Fibroblast of lung (primary cell): Measurements from ENCODE around the gene PRXL2C. TPM values are rescaled to one million over a fixed set of nuclear protein-coding genes. Genes with fewer than 3 reads are reported as not detected.
A peak's percentile ranks its signal among the peaks of the same experiment; 100 is the strongest.
"Not testable (repeated sequence)": the region's sequence is repeated elsewhere in the genome, so short reads cannot be mapped to it uniquely, and the experiment has no call there.

ENCODE experiments used
- DNase-seq, 2 donors: peaks; one replicate each; pipeline versions ENCODE4 v3.0.0 to v3.0.0-alpha.2; 2010; ENCODE audit warnings: low read depth in 2 of 2
- H2AFZ ChIP-seq: 2 replicates; pipeline ENCODE4 v1.5.1; 2012; ENCODE audit warnings: low read length, control low read depth, inconsistent platforms
- H3K27ac ChIP-seq: 2 replicates; pipeline ENCODE4 v1.5.1; 2011; ENCODE audit warnings: low read length, control low read depth; ENCODE audit not compliant: insufficient read depth
- H3K27me3 ChIP-seq: 2 replicates; pipeline ENCODE4 v1.5.1; 2011; ENCODE audit warnings: mild to moderate bottlenecking, low read length; ENCODE audit not compliant: control insufficient read depth, insufficient read depth
- H3K36me3 ChIP-seq: 2 replicates; pipeline ENCODE4 v1.5.1; 2011; ENCODE audit warnings: low read length; ENCODE audit not compliant: control insufficient read depth, insufficient read depth
- H3K4me1 ChIP-seq: 2 replicates; pipeline ENCODE4 v1.5.1; 2011; ENCODE audit warnings: low read length; ENCODE audit not compliant: control insufficient read depth, insufficient read depth; ENCODE audit errors: extremely low read depth
- H3K4me2 ChIP-seq: 2 replicates; pipeline ENCODE4 v1.5.1; 2011; ENCODE audit warnings: low read length, control low read depth; ENCODE audit not compliant: insufficient read depth; ENCODE audit errors: extremely low read depth
- H3K4me3 ChIP-seq, 4 experiments: fragments of 200-600 bp in 1 of 4; sonication (generic) in 1 of 4; replicated peaks in 1 of 4; 2 replicates each; pipeline ENCODE4 v1.5.1; 2011 to 2016; ENCODE audit warnings: low read length in 4 of 4, low read depth in 3 of 4, mild to moderate bottlenecking in 3 of 4, control low read depth in 2 of 4, inconsistent platforms in 1 of 4, mixed read lengths in 1 of 4; ENCODE audit not compliant: insufficient read depth in 1 of 4; ENCODE audit errors: control extremely low read depth in 1 of 4
- H3K79me2 ChIP-seq: 2 replicates; pipeline ENCODE4 v1.5.1; 2012; ENCODE audit warnings: mild to moderate bottlenecking, low read length, inconsistent platforms; ENCODE audit not compliant: control insufficient read depth, insufficient read depth
- H3K9ac ChIP-seq: 2 replicates; pipeline ENCODE4 v1.5.1; 2011; ENCODE audit warnings: mild to moderate bottlenecking, low read length, control low read depth; ENCODE audit not compliant: insufficient read depth
- H3K9me3 ChIP-seq: 2 replicates; pipeline ENCODE4 v1.5.1; 2012; ENCODE audit warnings: low read depth, low read length; ENCODE audit not compliant: control insufficient read depth, insufficient read depth
- H4K20me1 ChIP-seq: 2 replicates; pipeline ENCODE4 v1.5.1; 2011; ENCODE audit warnings: low read length; ENCODE audit not compliant: control insufficient read depth, insufficient read depth; ENCODE audit errors: extremely low read depth
- EZH2 ChIP-seq: IDR thresholded peaks from 2 replicates; pipeline ENCODE4 v1.5.1; 2012; ENCODE audit warnings: low read length, control low read depth, mild to moderate bottlenecking; ENCODE audit errors: missing control alignments
- polyA plus RNA-seq, 2 donors: library from polyadenylated mRNA; depleted of rRNA in 1 of 2; stranded (reverse) in 1 of 2; unstranded in 1 of 2; fragments of >200 nt; gene quantifications; 2 replicates each; pipeline ENCODE4 v1.2.1, GENCODE V29; 2011 to 2012; ENCODE audit warnings: missing spikeins in 1 of 2
- total RNA-seq: library from RNA; depleted of rRNA; stranded (reverse); fragments of >200 nt; gene quantifications from 2 replicates; pipeline ENCODE4 v1.2.1, GENCODE V29; 2014
- TF ChIP-seq, protein P1 (sequence below), 2 donors: IDR thresholded peaks in 1 of 2; conservative IDR thresholded peaks in 1 of 2; 1 replicate in 1 of 2; 2 replicates in 1 of 2; pipeline ENCODE4 v1.5.1; 2011 to 2012; ENCODE audit warnings: low read length in 2 of 2, control low read depth in 1 of 2, inconsistent platforms in 1 of 2, low read depth in 1 of 2, mild to moderate bottlenecking in 1 of 2

Gene PRXL2C
- total and polyA plus RNA-seq, 2 donors (not counting 1 experiment from before 2014, with no cell fraction given), result 31.2 to 64.4 TPM

DNA sequence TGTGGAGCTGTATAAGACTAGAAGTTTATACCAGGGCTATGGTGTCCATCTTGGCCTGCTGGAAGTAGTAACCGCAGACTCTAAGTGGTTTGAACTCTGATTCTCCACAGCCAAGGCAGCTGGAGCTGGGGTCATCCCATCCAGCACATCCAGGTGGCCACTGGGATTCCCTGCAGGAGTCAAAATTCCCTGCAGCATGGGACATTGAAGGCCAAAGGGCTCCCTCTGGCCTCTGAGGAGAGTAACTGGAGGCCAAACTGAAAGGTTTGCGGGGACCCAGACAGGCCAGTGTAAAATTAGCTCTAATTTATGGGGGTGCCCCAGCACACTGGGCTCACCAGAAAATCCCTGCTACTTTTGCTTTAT, 12.2 kb upstream of the PRXL2C start:
- TF ChIP-seq, protein P1, sequence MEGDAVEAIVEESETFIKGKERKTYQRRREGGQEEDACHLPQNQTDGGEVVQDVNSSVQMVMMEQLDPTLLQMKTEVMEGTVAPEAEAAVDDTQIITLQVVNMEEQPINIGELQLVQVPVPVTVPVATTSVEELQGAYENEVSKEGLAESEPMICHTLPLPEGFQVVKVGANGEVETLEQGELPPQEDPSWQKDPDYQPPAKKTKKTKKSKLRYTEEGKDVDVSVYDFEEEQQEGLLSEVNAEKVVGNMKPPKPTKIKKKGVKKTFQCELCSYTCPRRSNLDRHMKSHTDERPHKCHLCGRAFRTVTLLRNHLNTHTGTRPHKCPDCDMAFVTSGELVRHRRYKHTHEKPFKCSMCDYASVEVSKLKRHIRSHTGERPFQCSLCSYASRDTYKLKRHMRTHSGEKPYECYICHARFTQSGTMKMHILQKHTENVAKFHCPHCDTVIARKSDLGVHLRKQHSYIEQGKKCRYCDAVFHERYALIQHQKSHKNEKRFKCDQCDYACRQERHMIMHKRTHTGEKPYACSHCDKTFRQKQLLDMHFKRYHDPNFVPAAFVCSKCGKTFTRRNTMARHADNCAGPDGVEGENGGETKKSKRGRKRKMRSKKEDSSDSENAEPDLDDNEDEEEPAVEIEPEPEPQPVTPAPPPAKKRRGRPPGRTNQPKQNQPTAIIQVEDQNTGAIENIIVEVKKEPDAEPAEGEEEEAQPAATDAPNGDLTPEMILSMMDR (conservative IDR thresholded peaks at IDR 0.05 in 1 of 2, IDR thresholded peaks at IDR 0.05 in 1 of 2; ENCODE audit: low read depth in 1 of 2, low read length in 2 of 2), result no peak
- TF ChIP-seq EZH2, result no peak
- no peaks in the 10 kb centered on the region for H3K4me1 ChIP-seq
- H3K79me2 ChIP-seq, result no peaks in the 10 kb centered on the region
- H3K36me3 ChIP-seq, result no peaks in the 10 kb centered on the region
- no peak overlapping the region for H3K4me2 ChIP-seq
- no peak for DNase-seq
- H4K20me1 ChIP-seq, result no peaks in the 10 kb centered on the region
- no peak overlapping the region for H3K4me3 ChIP-seq
- H3K27ac ChIP-seq, result no peak overlapping the region
- no peaks in the 10 kb centered on the region for H3K9me3 ChIP-seq
- H3K9ac ChIP-seq, result no peak overlapping the region
- no peaks in the 10 kb centered on the region for H3K27me3 ChIP-seq
- H2AFZ ChIP-seq, result no peak overlapping the region

DNA sequence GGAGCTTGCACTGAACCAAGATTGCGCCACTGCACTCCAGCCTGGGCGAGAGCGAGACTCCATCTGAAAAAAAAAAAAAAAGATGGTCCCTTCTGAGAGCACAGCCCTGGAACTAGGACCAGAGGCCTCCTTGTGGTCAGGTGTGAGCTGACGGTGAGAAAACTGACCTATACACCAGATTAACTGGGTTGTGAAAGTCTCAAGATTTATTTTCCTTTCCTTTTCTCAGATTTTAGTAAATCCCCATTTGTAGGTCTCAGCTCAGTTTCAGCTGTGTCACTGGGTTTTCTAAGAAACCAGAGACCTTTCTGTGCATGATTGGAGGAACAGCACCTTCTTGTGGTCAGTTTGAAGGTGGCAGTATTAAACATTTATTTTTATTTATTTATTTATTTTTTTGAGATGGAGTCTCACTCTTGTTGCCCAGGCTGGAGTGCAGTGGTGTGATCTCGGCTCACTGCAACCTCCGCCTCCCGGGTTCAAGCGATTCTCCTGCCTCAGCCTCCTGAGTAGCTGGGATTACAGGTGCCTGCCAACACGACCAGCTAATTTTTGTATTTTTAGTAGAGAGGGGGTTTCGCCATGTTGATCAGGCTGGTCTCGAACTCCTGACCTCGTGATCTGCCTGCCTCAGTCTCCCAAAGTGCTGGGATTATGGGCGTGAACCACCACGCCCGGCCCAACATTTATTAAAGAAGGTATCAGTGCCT, 11.7 kb upstream of the PRXL2C start:
- not testable (repeated sequence) for H3K9me3 ChIP-seq, H3K4me1 ChIP-seq, H3K9ac ChIP-seq, H3K4me3 ChIP-seq, H3K27ac ChIP-seq, H3K79me2 ChIP-seq, H3K4me2 ChIP-seq, H4K20me1 ChIP-seq, H3K27me3 ChIP-seq, H3K36me3 ChIP-seq
- peak overlapping the region; percentile 52 for H2AFZ ChIP-seq
- peak; percentile 72 to 86 for DNase-seq
- TF ChIP-seq, protein P1 (conservative IDR thresholded peaks at IDR 0.05 in 1 of 2, IDR thresholded peaks at IDR 0.05 in 1 of 2; ENCODE audit: low read depth in 1 of 2, low read length in 2 of 2), result peak; percentile 71 to 72

DNA sequence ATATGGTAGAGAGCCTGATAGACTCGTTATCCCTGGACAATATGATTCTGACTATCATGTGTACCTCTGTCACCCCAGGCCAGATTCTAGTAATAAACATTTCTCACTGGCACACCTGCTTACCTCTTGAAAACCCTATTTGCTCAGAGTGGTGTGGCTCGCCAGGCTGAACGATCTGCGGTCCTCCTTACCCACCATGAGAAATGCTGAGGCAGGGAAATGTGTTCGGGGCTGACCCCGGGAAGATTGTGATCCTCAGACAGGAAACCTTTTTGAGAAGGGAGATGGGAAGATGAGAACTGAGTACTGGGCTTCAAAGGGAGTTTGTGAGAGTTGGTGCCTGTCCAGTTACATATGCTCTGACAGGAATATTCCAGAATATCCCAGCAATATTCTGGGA, 10.7 kb upstream of the PRXL2C start:
- H3K9me3 ChIP-seq, result no peaks in the 10 kb centered on the region
- H3K27ac ChIP-seq, result no peak overlapping the region
- H3K9ac ChIP-seq, result no peak overlapping the region
- no peak overlapping the region for H2AFZ ChIP-seq
- no peaks in the 10 kb centered on the region for H3K79me2 ChIP-seq
- no peaks in the 10 kb centered on the region for H3K4me1 ChIP-seq
- no peaks in the 10 kb centered on the region for H4K20me1 ChIP-seq
- no peak for TF ChIP-seq EZH2
- TF ChIP-seq, protein P1 (conservative IDR thresholded peaks at IDR 0.05 in 1 of 2, IDR thresholded peaks at IDR 0.05 in 1 of 2; ENCODE audit: low read depth in 1 of 2, low read length in 2 of 2), result no peak
- H3K4me3 ChIP-seq, result no peak overlapping the region
- no peak for DNase-seq
- no peak overlapping the region for H3K4me2 ChIP-seq
- H3K36me3 ChIP-seq, result no peaks in the 10 kb centered on the region
- no peaks in the 10 kb centered on the region for H3K27me3 ChIP-seq
